ENCODE data around the gene MIEF1. TPM values are rescaled to one million over a fixed set of nuclear protein-coding genes. Genes with fewer than 3 reads are reported as not detected.
"Not testable (repeated sequence)": the region's sequence is repeated elsewhere in the genome, so short reads cannot be mapped to it uniquely, and the experiment has no call there.

MIEF1 gene
- total RNA-seq, 1 donor from 2014 or later: 42.9 TPM

DNA sequence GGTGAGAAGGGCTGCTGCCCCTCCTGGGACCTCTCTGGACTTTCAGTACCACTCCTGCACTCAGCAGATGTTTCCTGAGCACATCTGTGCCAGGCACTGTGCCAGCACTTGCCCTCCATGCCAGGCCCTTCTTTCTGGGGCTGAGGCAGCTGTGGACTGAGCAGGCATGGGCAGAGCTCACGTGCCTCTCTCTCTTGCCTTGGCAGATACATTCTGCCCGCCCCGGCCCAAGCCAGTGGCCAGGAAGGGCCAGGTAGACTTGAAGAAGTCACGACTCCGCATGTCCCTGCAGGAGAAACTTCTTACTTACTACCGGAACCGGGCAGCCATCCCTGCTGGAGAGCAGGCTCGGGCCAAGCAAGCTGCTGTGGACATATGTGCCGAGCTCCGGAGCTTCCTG lies 9.9 kb downstream of the MIEF1 start:
- no peak for DNase-seq (ENCODE audit: low spot score)

DNA sequence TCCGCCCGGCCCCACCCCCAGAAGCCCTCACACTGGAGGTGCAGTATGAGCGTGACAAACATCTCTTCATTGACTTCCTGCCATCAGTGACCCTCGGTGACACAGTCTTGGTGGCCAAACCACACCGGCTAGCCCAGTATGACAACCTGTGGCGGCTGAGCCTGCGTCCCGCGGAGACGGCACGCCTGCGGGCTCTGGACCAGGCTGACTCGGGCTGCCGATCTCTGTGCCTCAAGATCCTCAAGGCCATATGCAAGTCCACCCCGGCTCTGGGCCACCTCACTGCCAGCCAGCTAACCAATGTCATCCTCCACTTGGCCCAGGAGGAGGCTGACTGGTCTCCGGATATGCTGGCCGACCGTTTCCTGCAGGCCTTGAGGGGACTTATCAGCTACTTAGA lies 11.7 kb downstream of the MIEF1 start:
- DNase-seq (ENCODE audit: low spot score): no peak

- DNase-seq (ENCODE audit: low spot score): no peak
Observed at GRCh38 chr22:39514373-39514973, 12.4 kb downstream of the MIEF1 start.

DNA sequence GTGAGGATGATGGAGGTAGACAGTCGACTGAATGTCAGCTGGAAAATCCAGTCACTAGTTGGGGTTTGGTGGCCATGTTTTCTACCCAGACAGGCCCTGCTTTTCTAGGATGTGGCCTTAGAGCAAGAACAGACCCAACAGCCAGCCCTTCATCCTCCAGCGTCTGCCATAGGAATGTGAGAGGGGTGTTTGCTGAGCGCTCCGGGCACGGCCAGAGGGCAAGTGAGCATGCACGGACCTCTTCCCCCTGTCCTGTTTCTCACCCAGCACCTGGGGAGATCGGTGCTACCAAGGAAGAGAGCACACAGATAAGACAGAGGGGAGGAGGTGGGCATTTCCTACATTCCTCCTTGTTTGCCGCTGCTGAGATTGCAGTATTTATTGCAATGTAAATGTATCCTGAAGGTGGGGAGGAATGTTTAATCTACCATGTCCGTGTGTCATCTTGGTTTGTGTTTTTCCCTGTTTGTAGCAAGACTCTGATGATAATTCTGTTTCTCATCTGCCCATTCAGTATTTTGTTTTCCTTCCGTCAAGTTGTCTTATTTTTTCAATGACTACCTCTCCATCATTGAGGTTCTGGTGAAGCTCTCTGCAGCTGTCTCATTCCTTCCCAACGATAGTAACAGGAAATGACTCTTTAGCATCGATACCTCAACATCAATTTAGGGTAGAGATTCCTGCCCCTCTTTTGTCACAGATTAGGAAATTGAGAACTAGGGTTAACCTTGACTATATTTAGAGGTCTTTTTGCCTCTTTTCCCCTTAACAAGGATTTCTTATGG lies 13.4 kb downstream of the MIEF1 start:
- no peak for DNase-seq (ENCODE audit: low spot score)

DNA sequence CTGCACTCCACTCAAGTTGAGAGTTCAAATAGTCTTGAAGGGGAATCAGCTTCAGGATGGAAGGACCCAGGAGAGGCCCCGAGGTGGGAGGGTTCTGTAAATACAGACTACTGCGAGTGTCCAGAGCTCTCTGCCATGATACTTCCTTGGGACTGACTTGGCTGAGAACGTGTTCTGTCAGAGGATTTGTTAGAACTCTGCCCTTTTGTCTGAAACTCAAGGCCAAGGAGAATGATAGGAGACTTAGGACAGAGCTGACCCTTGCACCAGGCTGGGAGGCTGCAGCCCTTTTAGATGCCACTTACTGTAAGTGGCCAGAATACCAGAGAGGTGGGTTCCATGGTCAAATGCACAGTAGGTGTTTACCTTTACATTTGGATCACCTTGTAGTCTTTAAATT lies 15.4 kb downstream of the MIEF1 start:
- DNase-seq (ENCODE audit: low spot score): no peak

DNA sequence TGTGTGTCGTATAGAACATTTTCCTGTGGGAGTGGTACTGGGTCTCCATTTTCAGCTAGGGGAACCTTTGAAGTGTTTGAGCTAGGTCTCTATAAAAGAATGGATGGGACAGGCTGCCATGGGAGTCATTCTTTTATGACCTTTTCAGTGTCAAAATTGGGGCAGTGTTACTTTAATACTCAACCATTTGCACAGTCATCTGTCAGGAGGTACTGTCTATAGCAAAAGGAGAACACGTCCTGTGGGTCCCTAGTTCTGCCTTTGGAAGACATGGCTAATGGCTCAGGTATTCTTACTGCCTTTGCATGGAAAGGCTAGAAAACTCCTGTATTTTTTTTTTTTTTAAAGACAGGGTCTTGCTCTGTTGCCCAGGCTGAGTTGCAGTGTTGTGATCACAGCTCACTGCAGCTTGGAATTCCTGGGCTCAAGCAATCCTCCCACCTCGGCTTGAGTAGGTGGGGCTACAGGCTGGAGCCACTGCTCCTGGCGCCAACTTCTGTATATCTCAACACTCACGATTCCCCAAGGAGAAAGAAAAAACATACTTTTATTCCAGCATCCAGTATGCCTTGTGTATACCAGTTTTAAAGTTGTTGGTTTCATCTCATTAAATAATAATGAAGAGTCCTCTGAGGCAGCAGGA lies 16.2 kb downstream of the MIEF1 start:
- DNase-seq (ENCODE audit: low spot score): no peak

- no peak for DNase-seq (ENCODE audit: low spot score)
Observed at GRCh38 chr22:39518996-39519680, 17.0 kb downstream of the MIEF1 start.

- DNase-seq (ENCODE audit: low spot score): peak; percentile 99
Observed at GRCh38 chr22:39519681-39520225, 17.7 kb downstream of the MIEF1 start.

GRCh38 chr22:39520226-39521105 lies 18.4 kb downstream of the MIEF1 start, which contains the start of gene ATF4:
Gene ATF4, plus strand, starts transcription at chr22:39520562. Its CDS starts 884 bp downstream, at chr22:39521446.
- peak; percentile 96 for DNase-seq (ENCODE audit: low spot score)

DNA sequence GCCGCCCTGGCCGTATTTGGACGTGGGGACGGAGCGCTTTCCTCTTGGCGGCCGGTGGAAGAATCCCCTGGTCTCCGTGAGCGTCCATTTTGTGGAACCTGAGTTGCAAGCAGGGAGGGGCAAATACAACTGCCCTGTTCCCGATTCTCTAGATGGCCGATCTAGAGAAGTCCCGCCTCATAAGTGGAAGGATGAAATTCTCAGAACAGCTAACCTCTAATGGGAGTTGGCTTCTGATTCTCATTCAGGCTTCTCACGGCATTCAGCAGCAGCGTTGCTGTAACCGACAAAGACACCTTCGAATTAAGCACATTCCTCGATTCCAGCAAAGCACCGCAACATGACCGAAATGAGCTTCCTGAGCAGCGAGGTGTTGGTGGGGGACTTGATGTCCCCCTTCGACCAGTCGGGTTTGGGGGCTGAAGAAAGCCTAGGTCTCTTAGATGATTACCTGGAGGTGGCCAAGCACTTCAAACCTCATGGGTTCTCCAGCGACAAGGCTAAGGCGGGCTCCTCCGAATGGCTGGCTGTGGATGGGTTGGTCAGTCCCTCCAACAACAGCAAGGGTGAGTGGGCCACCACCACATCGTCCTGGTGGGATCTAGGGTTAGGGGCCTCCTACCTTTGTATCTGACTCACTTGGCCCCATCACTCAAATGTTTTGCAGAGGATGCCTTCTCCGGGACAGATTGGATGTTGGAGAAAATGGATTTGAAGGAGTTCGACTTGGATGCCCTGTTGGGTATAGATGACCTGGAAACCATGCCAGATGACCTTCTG lies 19.2 kb downstream of the MIEF1 start:
- not testable (repeated sequence) for DNase-seq (ENCODE audit: low spot score)

DNA sequence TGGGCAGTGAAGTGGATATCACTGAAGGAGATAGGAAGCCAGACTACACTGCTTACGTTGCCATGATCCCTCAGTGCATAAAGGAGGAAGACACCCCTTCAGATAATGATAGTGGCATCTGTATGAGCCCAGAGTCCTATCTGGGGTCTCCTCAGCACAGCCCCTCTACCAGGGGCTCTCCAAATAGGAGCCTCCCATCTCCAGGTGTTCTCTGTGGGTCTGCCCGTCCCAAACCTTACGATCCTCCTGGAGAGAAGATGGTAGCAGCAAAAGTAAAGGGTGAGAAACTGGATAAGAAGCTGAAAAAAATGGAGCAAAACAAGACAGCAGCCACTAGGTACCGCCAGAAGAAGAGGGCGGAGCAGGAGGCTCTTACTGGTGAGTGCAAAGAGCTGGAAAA lies 20.0 kb downstream of the MIEF1 start:
- not testable (repeated sequence) for DNase-seq (ENCODE audit: low spot score)

- DNase-seq (ENCODE audit: low spot score): no peak
Observed at GRCh38 chr22:39522567-39523300, 20.6 kb downstream of the MIEF1 start.

GRCh38 chr22:39524089-39524752 lies 22.1 kb downstream of the MIEF1 start:
- no peak for DNase-seq (ENCODE audit: low spot score)

GRCh38 chr22:39524753-39525657 lies 22.9 kb downstream of the MIEF1 start:
- DNase-seq (ENCODE audit: low spot score): no peak

- no peak for DNase-seq (ENCODE audit: low spot score)
Observed at GRCh38 chr22:39525658-39525975, 23.5 kb downstream of the MIEF1 start.

GRCh38 chr22:39526736-39527171 lies 24.7 kb downstream of the MIEF1 start:
- DNase-seq (ENCODE audit: low spot score): no peak

- no peak for DNase-seq (ENCODE audit: low spot score)
Observed at GRCh38 chr22:39527481-39527961, 25.4 kb downstream of the MIEF1 start.
